SKM-1 (cell line): Measurements from ENCODE around the gene SSTR3.

Experiments used
- DNase-seq: peaks from one replicate; lab custom pipeline; 2025; ENCODE audit not compliant: unreplicated experiment; lab: John Stamatoyannopoulos, UW

SSTR3 gene

DNA sequence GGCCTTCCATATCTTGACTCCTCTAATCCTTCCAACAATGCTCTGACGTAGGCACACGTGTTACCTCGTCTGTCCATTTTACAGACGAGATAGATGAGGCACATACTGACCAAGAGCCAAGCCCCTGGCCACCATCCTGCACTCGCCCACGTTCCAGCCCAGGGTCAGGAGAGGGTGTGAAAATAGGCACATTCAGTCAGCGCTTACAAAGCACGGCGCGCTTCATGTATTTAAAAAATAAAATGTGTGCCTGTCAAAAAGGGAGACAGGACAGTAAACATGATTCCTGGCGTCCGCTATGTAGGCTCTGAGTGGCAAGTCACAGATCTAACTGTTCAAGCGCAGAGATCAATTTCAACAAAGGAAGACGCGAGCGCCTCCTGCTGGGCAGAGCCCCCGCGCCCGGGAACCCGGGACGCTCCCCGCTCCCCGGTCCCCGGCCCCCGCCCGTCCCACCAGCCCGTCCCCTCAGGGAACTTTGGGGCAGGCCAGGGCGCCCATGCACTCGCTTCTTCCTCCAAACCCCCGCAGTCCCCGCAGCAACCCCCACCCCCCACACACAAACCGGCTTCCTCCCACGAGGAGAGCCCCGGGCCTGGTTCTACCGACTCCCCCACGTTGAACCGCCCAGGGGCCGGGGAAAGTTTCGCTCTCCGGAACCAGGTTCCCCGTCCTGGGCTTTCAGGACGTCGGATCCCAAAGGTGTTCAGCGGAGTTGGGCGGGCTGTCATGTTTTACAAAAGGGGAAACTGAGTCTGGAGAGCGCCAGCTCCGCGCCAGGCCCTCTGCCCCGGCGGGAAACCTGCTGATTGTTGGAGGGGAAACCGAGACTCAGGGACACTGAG is 13.8 kb downstream of the SSTR3 start:
- peak; percentile 68 for DNase-seq

DNA sequence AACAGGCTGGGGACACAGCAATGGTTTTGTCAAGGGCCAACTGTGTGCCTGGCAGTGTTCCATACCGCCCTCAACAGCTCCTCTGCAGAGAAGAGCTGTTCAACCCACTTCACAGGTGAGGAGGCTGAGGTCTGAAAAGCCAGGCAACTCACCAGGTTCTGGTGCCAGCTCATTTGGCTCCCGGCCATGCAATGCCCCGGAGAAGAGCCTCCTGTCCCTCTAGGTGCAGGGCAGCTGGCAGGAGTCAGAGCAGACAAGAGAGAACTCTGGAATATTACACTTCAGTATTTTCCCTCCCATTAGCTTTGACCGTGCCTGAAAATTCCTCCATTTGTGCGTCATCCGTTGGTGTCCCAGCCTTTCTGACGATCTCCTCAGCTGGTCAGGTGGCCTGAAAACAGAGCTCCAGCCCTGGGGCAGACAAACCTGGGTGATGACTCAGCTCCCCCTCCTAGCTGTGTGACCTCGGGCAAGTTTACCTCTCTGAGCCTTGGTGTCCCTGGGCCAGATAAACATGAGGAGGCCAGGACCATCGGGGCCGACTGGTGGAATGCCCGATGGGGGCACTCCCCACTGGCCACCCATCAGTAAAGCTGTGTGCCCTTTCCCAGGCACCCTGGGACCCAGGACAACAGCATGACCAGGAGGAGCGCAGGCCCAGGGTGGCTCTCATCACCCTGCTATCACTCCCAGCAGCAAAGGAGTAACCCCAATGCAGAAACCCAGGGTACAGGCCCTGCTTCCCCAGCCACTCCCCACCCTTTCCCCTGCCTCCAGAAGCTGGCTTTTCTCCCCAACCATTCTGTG is 14.6 kb downstream of the SSTR3 start:
- no peak for DNase-seq

DNA sequence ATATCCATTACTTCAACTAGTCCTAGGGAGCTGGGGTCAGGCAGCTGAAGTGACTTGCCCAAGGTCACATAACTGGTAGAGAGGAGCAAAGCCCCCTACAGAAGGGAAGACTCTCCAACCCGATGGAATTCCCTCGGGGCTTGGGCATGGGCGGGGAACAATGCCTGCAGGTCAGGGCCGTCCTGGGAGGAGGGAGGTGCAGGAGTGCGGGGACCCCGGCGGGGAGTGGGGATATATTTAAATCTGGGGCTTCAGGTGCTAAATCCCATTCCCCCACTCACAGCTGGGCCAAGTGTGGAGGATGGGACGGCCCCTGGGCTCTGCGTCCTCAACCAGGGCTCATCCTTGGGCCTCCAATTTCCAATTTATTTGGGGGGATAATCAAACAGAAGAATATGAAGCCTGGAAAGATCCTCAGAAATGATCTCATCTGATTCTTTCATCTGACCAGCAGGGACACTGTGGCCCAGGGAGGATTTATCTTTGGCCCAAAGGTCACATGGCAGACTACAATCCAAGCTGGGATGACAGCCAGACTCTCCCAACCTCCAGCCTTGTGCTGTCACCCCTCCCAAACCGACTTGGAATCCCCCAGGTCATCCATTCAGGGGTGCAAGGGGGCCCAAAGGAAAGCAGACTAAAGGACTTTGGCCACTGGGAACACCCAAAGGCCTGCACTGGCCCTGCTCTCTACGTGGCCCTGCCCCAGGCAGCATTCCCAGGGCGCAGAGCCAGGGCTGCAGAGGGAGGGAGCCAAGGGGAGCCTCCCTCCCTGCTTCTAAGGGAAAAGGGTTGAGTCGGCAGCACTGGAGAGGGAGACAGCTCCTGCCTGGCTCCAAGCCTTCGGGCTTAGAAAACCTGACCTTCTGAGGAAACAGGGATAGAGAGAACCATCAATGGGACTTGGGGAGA is 15.5 kb downstream of the SSTR3 start:
- no peak for DNase-seq

DNA sequence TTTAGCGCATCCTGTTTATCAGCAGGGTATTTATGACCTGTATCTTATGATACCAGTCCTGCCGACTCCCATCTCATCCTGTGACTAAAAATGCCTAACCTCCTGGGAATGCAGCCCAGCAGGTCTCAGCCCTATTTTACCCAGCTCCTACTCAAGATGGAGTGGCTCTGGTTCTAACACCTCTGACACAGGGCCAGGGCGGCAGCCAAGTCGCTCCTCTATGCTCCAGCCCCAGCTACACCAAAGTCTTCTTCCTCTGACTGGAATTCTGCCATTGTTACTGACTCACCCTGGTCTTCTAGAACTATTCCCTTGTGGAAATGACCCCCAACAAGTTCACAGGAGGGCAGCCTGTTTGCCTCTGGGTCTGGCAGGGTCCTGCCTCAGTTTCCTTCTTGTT is 16.4 kb downstream of the SSTR3 start:
- no peak for DNase-seq

DNA sequence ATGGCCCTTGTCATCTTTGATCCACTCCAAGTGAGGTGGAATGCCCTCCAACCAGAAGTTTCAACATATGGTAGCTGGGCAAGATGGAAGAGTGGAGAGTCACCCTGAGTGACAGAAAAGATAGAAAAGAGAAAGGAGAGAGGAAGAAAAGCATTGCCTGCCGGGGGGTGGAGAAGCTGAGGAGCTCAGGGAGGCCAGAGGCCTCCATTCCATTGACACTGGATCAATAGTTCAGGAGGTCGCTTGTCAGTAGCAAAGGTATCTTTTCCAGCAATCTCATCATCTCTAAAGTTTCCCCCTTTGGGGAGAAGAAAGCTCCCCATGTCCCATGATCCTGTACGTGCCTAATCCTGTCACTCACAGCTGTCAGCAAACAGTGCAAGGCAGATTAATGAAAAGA is 17.5 kb downstream of the SSTR3 start:
- no peak for DNase-seq

DNA sequence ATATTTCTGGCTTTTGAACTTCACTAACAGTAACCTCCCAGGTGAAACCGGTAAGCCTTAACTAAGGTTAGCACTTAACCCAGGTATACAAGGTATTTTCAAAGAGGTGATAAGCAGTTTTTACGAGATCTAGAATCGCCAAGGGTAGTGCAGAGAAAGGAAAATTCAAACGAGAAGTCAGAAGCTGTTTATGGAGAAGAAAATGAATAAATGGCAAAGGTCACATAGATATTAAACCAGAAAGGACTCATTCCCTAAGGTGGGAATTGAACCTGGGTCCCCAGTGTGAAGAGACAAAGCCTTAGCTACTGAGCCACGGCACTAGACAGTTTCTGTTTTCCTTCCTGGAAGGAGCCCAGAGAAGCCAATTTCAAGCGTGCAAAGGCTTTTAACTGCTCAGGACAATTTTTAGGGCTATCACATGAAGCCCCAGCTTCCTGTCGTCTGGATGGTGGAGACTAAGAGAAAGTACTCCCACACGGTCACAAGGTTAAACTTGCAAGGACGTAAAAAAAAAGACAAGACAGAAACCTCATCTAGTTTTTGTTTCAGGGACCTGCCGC is 18.6 kb downstream of the SSTR3 start:
- no peak for DNase-seq

DNA sequence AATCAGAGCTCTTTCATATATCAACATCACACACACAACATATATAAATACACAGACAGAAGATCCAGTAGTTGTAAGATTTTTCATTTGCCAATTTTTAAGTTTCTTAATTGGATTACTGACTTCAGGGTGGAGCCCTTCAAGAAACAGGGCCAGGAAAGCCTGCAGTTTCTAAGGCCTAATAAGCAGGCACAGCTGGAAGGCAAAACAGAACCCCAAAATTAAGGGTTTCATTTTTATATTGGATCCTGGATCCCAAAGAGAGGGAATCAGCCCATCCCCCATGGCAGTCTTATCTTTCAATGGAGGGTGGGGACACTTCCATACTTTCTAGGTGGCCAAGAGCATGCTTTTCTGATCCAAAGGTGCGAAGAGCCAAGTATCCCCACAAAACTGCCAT is 19.5 kb downstream of the SSTR3 start:
- DNase-seq, result no peak

DNA sequence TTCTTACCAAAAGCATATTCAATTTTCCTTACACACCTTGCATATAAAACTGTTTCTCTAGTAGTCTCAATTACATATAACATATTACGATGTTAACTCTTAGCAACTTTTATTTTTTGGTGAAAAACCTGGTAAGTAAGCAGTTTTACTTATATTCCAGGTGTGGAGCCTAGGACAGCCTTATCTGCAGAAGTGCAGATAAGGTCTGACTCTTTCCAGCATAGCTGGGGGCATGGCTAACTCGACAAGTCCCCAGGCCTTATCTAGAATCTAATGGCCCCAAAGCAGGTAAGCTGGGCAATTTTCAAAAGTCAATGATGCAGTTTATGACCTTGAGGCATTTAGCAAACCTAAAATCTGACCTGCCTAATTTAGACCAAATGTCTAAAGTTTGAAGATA is 20.1 kb downstream of the SSTR3 start:
- DNase-seq, result no peak

DNA sequence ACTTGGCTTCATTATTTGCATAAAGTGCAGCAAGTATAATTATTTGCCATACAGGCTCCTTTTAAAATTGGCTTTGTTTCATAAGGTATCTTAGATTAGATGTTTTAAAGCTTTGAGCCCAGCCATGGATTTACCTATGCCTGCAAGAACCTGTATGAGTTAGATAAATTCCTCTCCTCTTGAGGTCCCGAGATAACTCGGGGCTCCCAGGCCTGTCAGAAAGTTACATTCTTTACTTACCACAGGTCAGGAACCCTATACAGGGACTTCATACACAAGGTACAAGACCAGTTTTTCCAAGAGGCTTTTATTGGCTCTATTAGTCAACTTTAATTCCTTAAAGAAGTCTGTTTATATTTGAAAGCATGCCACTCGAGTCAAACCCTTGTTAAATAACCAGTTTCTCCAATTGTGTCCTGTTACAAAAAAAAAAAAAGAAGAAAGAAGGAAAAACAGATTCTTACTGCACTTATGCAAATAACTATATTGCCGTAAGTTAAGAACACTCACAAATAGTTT is 22.0 kb downstream of the SSTR3 start:
- DNase-seq, result no peak

DNA sequence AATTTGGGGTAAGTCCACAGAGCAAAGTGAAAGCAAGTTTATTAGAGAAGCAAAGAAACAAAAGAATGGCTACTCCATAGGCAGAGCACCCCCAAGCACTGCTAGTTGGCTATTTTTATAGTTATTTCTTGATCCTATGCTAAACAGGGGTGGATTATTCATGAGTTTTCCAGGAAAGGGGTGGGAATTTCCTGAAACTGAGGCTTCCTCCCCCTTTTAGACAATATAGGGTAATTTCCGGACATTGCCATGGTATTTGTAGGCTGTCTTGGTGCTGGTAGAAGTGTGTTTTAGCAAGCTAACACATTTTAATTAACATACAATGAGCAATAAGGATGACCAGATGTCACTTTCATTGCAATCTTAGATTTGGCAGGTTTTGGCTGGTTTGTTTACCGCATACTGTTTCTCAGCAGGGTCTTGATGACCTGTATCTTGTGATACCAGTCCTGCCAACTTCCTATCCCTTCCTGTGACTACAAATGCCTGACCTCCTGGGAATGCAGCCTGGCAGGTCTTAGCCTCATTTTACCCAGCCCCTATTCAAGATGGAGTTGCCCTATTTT is 23.3 kb downstream of the SSTR3 start:
- no peak for DNase-seq

DNA sequence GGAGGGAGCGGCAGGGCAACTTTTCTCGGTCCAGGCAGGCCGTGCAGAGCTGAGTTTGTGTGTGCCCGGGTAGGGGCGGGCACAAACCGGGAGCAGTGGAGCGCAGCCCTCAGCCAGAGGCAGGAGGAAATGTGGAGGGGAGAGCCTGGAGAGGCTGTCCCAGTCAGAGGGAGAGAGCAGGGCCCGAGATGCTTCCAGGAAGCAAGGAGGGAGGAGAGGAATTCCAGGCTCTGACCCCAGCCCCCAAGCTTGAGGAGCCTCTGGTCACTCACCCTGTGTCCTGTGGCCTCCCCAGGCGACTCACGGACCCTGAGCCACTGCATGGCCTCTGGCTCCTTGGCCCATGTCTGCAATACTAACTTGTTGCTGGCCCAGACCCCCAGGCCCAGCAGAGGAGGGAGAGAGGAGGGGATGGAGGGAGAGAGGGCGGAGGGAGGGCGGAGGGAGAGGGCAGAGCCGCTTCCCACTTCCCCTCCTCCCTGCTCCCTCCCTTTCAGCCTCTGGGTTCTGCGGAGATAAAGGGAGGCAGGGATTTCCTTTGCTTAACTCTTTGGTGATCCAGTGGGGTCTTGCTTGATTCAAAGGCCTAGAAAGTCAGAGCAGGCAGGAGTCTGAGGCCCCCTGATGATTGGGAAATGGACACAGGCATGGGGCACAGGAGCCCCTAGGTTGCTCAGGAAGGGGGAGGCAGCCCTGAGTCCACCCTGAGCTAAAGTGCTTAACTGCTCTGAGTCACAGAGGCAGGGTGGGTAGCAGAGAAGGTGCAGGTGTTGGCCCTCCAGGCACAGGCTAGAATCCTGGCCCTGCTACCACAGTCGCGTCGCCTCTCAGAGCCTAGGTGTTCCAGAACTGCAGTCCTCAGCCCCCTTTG is 24.2 kb downstream of the SSTR3 start, which contains the start of gene C1QTNF6:
Gene C1QTNF6 (minus strand): TSS at position 357 of the 871 bp plus-strand sequence. CDS start 34 bp downstream, at position 323.
- DNase-seq, result no peak

DNA sequence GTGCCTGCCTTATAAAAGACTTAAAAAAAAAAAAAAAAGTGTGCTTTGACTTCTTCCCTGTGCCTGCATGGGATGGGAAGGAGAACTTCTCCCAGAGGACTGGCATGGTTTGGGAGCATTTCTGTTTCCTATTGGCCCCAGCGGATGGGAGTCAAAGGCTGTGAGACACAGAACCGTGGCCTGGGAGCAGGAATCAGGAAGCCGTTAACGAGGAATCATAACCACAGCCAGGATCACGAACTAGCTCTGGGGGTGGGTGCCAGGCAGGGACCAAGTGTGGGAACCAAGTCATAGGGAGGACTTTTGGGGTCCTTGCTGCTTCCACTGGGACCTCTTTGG is 24.8 kb downstream of the SSTR3 start:
- DNase-seq, result no peak

DNA sequence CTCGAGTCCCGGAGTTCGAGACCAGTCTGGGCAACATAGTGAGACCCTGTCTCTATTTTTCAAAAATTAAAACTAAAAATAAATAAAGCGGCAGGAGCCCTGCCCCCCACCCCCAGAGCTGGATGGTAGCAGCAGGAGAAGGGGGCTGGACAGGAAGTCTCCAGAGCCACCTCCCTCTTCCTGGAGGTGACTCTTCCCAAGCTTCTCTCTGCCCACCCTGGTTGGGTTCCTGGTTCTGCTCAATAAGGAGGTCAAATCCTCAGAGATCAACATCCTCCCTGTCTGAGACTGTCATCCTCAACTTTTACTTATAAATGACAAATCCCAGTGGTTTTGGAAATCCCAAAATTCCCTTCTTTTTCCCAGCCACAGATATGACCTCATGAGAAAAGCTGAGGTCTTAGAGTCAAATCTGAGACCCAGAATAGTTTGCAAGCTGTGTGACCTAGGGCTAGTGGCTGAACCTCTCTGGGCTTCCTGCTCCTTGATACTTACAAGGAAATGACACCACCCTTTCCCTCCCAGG is 25.2 kb downstream of the SSTR3 start:
- no peak for DNase-seq

DNA sequence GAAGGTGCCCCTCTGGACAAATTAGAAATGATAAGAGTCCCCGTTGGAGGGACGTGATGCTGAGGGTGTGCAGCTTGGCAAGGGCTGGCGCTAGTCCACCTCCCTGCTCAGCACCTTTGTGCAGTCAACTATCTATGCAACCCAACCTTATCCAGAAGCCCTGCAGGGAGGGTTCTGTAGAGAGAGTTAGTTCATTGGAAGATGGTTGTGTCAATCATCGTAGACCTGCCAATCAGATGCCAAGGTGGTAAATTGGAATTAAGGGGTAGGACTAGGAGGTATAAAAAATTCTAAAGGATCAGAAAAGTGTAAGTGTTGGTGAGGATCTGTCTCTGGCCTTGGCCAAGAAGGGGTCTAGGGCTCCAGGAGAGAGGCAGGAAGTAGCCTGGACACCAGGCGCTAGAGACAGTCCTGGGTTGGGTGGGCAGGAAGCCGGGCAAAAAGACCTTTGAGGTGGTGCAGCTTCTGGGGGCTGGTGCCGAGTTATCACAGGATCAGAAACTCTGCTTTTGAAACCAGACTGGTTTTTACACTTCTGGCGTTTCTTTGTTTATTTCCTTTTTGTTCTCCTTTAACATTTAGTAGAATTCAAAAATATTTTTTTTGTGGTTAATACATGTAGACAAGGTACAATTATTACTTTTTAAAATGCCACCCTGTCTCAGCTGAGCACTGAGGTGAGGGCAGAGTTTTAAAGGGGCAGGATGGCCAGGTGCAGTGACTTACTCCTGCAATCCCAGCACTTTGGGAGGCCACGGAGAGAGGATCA is 25.9 kb downstream of the SSTR3 start:
- DNase-seq, result no peak

DNA sequence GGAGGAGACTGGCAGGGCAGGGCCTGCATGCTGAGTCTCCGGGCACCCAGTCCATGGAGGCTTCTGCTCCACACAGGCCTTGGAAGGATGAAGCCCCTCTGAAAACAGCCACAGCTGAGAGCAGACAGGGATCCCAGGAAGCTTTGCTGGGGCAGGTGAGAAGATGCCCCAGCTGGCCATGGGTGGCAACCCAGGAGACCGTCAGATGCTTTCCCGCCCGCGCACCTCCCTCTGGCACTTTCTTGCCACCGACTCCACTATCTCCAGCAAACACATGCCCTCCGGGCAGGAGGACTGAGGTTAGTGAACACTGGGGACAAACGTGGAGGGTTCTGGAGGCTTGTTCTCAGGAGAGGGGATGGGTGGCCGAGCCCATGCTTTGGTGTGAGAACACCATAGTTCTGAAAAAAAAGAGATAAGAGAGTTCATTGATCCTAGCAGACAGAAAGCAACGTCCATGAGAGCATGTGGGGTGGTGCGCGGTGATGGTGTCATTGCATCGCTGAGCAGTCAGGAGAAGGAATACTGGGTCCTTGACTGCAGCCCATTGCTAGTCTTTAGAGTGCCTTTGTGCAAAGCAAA is 26.5 kb downstream of the SSTR3 start:
- DNase-seq, result no peak

DNA sequence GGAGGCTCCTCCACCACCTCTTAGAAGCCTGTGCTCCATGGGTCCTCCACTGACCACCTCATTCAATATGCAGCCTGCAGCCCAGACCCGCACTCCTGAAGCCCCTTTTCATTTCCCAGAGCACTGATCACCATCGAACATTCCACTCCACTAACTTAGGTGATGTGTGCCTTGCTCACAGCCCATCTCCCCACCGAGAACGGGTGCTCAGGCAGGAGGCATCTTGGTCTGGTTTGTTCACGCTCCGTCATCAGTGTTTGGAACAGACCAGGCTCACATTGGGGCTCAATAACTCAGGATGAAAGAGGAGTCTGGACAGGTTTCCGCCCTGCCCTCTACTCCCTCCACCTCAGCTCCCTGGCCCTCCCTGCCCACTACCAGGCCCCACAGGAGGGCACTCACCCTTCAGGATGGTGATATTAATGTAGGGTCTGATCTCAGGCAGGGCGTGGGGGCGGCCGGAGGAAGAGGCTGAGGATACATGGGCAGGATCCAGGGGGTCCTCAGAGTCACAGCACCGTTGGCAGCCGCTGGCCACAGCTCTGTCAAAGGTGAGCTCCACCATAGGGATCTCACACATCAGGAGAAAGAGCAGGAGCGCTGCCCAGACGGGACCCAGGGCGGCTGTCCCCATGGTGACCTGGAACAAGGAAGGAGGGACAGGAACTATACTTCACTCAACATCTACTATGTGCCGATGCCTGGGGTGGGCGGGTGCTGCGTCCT is 27.3 kb downstream of the SSTR3 start:
- DNase-seq, result no peak

DNA sequence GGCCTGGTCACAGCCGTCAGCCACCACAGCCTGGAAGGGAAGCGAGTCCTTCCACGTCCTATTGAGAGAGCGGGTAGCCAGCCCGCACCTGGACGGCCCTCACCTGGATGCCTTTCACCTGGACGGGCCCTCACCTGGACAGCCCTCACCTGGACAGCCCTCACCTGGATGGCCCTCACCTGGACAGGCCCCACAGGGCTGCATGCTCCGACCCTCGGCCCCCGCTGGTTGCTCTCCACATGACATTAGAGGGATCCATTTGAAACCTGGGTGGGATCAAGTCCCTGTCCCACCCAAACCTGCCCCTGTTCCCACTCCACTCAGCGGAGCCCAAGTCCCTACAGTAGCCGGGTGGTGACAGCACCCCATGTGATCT is 27.9 kb downstream of the SSTR3 start:
- DNase-seq, result no peak
